Measurements from ENCODE around the gene EPM2AIP1. TPM values are rescaled to one million over a fixed set of nuclear protein-coding genes. Genes with fewer than 3 reads are reported as not detected.

Gene EPM2AIP1
- total and polyA plus RNA-seq, 9 of the 15 experiments (the other 6 are each of a cell fraction or from before 2014, with no cell fraction given) = 6.7 to 44.8 (median 25.2) TPM

- TF ChIP-seq MEIS2 (IDR thresholded peaks at IDR 0.05; ENCODE audit: partially characterized antibody) (peak; percentile 49), NFE2 (IDR thresholded peaks at IDR 0.05; ENCODE audit: low read depth) (peak; percentile 47; the same call in 1 of the 2 replicates), MAX (CRISPR knock-in tag; IDR thresholded peaks at IDR 0.05) (peak; percentile 99), C11orf30 (IDR thresholded peaks at IDR 0.05; ENCODE audit: low read depth) (peak; percentile 85), ARID2 (IDR thresholded peaks at IDR 0.05) (no peak), SUPT5H (IDR thresholded peaks at IDR 0.05) (peak; percentile 90), ZBTB33 (CRISPR knock-in tag; IDR thresholded peaks at IDR 0.05) (peak; percentile 38; the same call in 1 of the 2 replicates), KLF1 (tag; IDR thresholded peaks at IDR 0.05) (peak; percentile 99), NRF1 (conservative IDR thresholded peaks at IDR 0.05 in 1 of 2, IDR thresholded peaks at IDR 0.05 in 1 of 2) (peak; percentile 85 to 87), ZZZ3 (IDR thresholded peaks at IDR 0.05) (peak; percentile 91), ZNF740 (CRISPR knock-in tag; IDR thresholded peaks at IDR 0.05) (no peak), ZNF740 (tag; IDR thresholded peaks at IDR 0.05) (no peak), ADNP (tag; IDR thresholded peaks at IDR 0.05) (no peak), MCM7 (IDR thresholded peaks at IDR 0.05) (no peak), SP1 (CRISPR knock-in tag; IDR thresholded peaks at IDR 0.05) (peak; percentile 91), CXXC5 (CRISPR knock-in tag; IDR thresholded peaks at IDR 0.05) (peak; percentile 93), ZC3H11A (IDR thresholded peaks at IDR 0.05; ENCODE audit: low read depth, low read length) (no peak), EP300 (IDR thresholded peaks at IDR 0.05; ENCODE audit: low read length) (peak; percentile 74), ATF1 (CRISPR knock-in tag; IDR thresholded peaks at IDR 0.05) (no peak), ATF1 (tag; IDR thresholded peaks at IDR 0.05) (peak; percentile 99), ZNF589 (CRISPR knock-in tag; IDR thresholded peaks at IDR 0.05; ENCODE audit: low read depth) (peak; percentile 25), E2F8 (IDR thresholded peaks at IDR 0.05; ENCODE audit: low read depth, partially characterized antibody) (peak; percentile 99), SRF (CRISPR knock-in tag; IDR thresholded peaks at IDR 0.05) (peak in 1 of 2 experiments; percentile 84; a peak in 2 of 4 replicates), POLR2A (conservative IDR thresholded peaks at IDR 0.05) (peak; percentile 91)
Measured at GRCh38 chr3:36993326-36994283, 674 bp upstream of the EPM2AIP1 start, which contains the start of gene MLH1 (continued).
